Measurements from ENCODE around the gene MEIKIN. TPM values are rescaled to one million over a fixed set of nuclear protein-coding genes. Genes with fewer than 3 reads are reported as not detected.

MEIKIN gene
- total RNA-seq, 1 experiment from 2014 or later = not detected

DNA sequence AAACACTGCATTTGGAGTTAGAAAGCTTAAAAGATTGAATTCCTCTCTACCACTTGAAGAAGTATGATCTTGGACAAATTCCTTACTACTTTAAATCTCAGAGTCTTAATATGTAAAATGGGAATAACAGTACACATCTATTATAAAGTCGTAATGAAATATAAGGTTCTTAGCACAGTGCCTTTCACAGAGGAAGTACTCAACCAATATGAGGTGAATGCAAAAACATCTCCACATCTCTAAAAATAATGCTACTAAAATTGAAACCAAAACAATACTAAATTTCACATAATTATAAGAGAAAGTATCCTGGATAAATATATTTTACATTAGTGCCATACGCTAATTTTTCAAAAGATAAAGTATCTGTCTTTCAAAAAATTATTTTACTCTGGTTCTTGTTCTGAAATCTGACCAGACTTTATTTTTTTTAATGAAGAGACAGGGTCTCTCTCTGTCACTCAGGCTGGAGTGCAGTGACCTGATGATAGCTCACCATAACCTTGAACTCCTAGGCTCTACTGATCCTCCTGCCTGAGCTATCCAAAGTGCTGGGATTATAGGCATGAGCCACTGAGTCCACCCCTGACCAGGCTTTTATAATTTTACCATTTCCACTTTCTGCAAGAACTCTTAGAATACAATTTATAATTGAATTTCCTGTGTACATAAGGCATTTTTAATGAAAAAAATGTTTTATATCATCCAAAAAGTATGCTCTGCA, 127.3 kb downstream of the MEIKIN start:
- peaks cover 8% of the 10 kb centered on the region; the same call in 1 of the 2 replicates for H3K4me1 ChIP-seq (replicated peaks; ENCODE audit: insufficient read depth)
- H3K27ac ChIP-seq = no peak overlapping the region
- H3K79me2 ChIP-seq (ENCODE audit: low read depth) = no peaks in the 10 kb centered on the region
- no peaks in the 10 kb centered on the region for H3F3A ChIP-seq (ENCODE audit: insufficient read depth, low read depth)
- H3K9me3 ChIP-seq (ENCODE audit: insufficient read depth, low read depth) = no peaks in the 10 kb centered on the region
- intact Hi-C loops (cut with micrococcal nuclease; ENCODE audit: unreplicated experiment) = no loop called here
- no peak for DNase-seq
- CTCF ChIA-PET = no interaction called here
- H3K9me2 ChIP-seq (ENCODE audit: insufficient read depth) = peaks cover 6% of the 10 kb centered on the region; the same call in 1 of the 2 replicates
- POLR2A ChIA-PET (ENCODE audit: unreplicated experiment) = interaction anchor here (0.6 kb wide), 1 partner anchor 361 kb away, joined by 4 read pairs; no protein-coding TSS in a partner anchor
- no TSS peak for BruUV-seq (replicated peaks)
- H4K20me1 ChIP-seq (ENCODE audit: insufficient read depth) = no peaks in the 10 kb centered on the region
- no peak overlapping the region for H3K4me3 ChIP-seq
- TF ChIP-seq, protein P1, sequence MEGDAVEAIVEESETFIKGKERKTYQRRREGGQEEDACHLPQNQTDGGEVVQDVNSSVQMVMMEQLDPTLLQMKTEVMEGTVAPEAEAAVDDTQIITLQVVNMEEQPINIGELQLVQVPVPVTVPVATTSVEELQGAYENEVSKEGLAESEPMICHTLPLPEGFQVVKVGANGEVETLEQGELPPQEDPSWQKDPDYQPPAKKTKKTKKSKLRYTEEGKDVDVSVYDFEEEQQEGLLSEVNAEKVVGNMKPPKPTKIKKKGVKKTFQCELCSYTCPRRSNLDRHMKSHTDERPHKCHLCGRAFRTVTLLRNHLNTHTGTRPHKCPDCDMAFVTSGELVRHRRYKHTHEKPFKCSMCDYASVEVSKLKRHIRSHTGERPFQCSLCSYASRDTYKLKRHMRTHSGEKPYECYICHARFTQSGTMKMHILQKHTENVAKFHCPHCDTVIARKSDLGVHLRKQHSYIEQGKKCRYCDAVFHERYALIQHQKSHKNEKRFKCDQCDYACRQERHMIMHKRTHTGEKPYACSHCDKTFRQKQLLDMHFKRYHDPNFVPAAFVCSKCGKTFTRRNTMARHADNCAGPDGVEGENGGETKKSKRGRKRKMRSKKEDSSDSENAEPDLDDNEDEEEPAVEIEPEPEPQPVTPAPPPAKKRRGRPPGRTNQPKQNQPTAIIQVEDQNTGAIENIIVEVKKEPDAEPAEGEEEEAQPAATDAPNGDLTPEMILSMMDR (conservative IDR thresholded peaks at IDR 0.05) = no peak
- no peak for TF ChIP-seq EZH2 (IDR thresholded peaks at IDR 0.05; ENCODE audit: low read depth)
- no peak overlapping the region for H3K4me2 ChIP-seq
- no peak overlapping the region for H2AFZ ChIP-seq
- H3K36me3 ChIP-seq (ENCODE audit: low read depth) = no peaks in the 10 kb centered on the region
- no peaks in the 10 kb centered on the region for H3K27me3 ChIP-seq (ENCODE audit: insufficient read depth, low read depth)

DNA sequence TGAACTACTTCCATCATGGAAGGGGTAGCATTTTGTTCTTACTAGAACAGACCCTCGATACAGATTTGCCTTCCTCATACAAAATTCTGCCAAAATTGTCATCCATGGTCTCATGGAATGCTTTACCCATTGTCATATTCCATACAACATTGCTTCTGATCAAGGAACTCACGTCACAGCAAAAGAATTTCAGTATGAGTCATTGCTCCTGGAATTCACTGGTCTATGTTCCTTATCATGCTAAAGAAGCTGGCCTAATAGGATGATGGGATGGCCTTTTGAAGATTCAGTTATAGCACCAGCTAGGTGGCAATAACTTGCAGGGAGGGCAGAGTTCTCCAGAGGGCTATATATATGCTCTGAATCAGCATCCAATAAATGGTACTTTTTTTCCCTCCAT, 130.5 kb downstream of the MEIKIN start:
- Histone ChIP-seq H3K4me2 (no peak overlapping the region), H3K27ac (no peak overlapping the region), H4K20me1 (ENCODE audit: insufficient read depth) (no peaks in the 10 kb centered on the region), H3K27me3 (ENCODE audit: insufficient read depth, low read depth) (no peaks in the 10 kb centered on the region), H3K36me3 (ENCODE audit: low read depth) (no peaks in the 10 kb centered on the region), H3K4me1 (replicated peaks; ENCODE audit: insufficient read depth) (peaks cover 8% of the 10 kb centered on the region; the same call in 1 of the 2 replicates), H3K79me2 (ENCODE audit: low read depth) (no peaks in the 10 kb centered on the region), H3K9me3 (ENCODE audit: insufficient read depth, low read depth) (no peaks in the 10 kb centered on the region), H3K4me3 (no peak overlapping the region), H3K9me2 (ENCODE audit: insufficient read depth) (no peaks in the 10 kb centered on the region), H2AFZ (no peak overlapping the region), H3F3A (ENCODE audit: insufficient read depth, low read depth) (no peaks in the 10 kb centered on the region)
- ChIA-PET POLR2A (ENCODE audit: unreplicated experiment) (interaction anchor here (0.6 kb wide), 1 partner anchor 18 kb away, joined by 4 read pairs; the partner anchor contains the start of gene FNIP1), CTCF (no interaction called here)
- DNase-seq = peak; percentile 21 to 85
- BruUV-seq (replicated peaks) = no TSS peak
- intact Hi-C loops (cut with micrococcal nuclease; ENCODE audit: unreplicated experiment) = no loop called here
- TF ChIP-seq EZH2 (IDR thresholded peaks at IDR 0.05; ENCODE audit: low read depth) = no peak
- TF ChIP-seq, protein P1 (conservative IDR thresholded peaks at IDR 0.05) = no peak

DNA sequence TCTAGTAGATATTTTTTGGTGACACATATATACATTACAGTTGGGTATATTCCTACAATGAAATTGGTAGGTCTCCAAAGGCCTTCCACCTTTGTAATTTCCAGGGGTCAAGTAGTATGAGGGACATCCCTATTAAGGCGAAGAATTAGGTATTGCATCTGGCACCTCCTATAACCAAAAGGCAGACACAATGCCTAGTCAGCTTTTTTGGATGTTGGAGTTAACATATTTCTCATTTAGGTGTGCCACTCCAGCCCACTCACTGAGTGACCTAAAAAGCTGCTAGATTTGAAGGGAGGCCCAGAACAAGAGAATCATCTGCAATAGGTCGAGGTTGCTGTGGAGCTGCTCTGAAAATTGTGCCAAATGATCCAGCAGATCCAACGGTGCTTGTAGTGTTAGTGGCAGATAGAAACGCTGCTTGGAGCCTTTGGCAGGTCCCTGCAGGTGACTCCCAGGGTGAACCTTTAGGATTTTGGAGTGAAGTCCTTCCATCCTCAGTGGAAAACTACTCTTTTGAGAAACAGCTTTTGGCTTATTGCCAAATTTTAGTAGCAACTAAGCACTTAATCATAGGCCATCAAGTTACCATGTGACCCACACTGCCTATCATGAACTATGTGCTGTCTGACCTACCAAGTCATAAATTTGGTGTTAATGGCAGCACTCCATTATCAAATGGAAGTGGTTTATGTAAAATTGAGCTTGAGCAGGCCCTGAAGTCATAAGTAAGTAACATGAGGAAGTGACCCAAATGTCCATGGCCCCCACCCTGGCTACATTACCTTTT, 132.9 kb downstream of the MEIKIN start:
- DNase-seq = no peak
- intact Hi-C loops (cut with micrococcal nuclease; ENCODE audit: unreplicated experiment) = no loop called here
- Histone ChIP-seq H2AFZ (no peak overlapping the region), H3K36me3 (ENCODE audit: low read depth) (no peaks in the 10 kb centered on the region), H3K79me2 (ENCODE audit: low read depth) (no peaks in the 10 kb centered on the region), H3K9me2 (ENCODE audit: insufficient read depth) (no peaks in the 10 kb centered on the region), H3K9me3 (ENCODE audit: insufficient read depth, low read depth) (no peaks in the 10 kb centered on the region), H3K27me3 (ENCODE audit: insufficient read depth, low read depth) (no peaks in the 10 kb centered on the region), H3K4me2 (no peak overlapping the region), H3F3A (ENCODE audit: insufficient read depth, low read depth) (no peaks in the 10 kb centered on the region), H3K27ac (no peak overlapping the region), H3K4me1 (replicated peaks; ENCODE audit: insufficient read depth) (peaks cover 8% of the 10 kb centered on the region; the same call in 1 of the 2 replicates), H4K20me1 (ENCODE audit: insufficient read depth) (no peaks in the 10 kb centered on the region), H3K4me3 (no peak overlapping the region)
- CTCF ChIA-PET = no interaction called here
- TF ChIP-seq, protein P1 (conservative IDR thresholded peaks at IDR 0.05) = no peak
- TF ChIP-seq EZH2 (IDR thresholded peaks at IDR 0.05; ENCODE audit: low read depth) = no peak
- no TSS peak for BruUV-seq (replicated peaks)
- POLR2A ChIA-PET (ENCODE audit: unreplicated experiment) = no interaction called here

All from PC-9 (cell line).